Measurements from ENCODE around the gene TMEM26.
"Not testable (repeated sequence)": the region's sequence is repeated elsewhere in the genome, so short reads cannot be mapped to it uniquely, and the experiment has no call there.

The TMEM26 gene

GRCh38 chr10:61389887-61390286 lies 63.3 kb downstream of the TMEM26 start:
- no peak for TF ChIP-seq CTCF (IDR thresholded peaks at IDR 0.05; ENCODE audit: low read depth, low read length)
- no peak overlapping the region for H3K4me3 ChIP-seq (ENCODE audit: low read depth, low read length)

- not testable (repeated sequence) for H3K4me3 ChIP-seq (ENCODE audit: low read depth, low read length)
Observed at GRCh38 chr10:61388986-61389385, 64.2 kb downstream of the TMEM26 start.

- no peak overlapping the region for H3K4me3 ChIP-seq (ENCODE audit: low read depth, low read length)
- TF ChIP-seq CTCF (IDR thresholded peaks at IDR 0.05; ENCODE audit: low read depth, low read length) = no peak
Observed at GRCh38 chr10:61385231-61386001, 67.8 kb downstream of the TMEM26 start.

GRCh38 chr10:61381153-61381552 lies 72.0 kb downstream of the TMEM26 start:
- H3K4me3 ChIP-seq (ENCODE audit: low read depth, low read length) = not testable (repeated sequence)

- TF ChIP-seq CTCF (IDR thresholded peaks at IDR 0.05; ENCODE audit: low read depth, low read length) = no peak
- H3K4me3 ChIP-seq (ENCODE audit: low read depth, low read length) = no peak overlapping the region
Observed at GRCh38 chr10:61378865-61379264, 74.3 kb downstream of the TMEM26 start.

GRCh38 chr10:61376908-61377368 lies 76.2 kb downstream of the TMEM26 start:
- H3K4me3 ChIP-seq (ENCODE audit: low read depth, low read length) = no peak overlapping the region
- no peak for TF ChIP-seq CTCF (IDR thresholded peaks at IDR 0.05; ENCODE audit: low read depth, low read length)

- no peak for TF ChIP-seq CTCF (IDR thresholded peaks at IDR 0.05; ENCODE audit: low read depth, low read length)
- no peak overlapping the region for H3K4me3 ChIP-seq (ENCODE audit: low read depth, low read length)
Observed at GRCh38 chr10:61376377-61376776, 76.8 kb downstream of the TMEM26 start.

GRCh38 chr10:61366365-61366764 lies 86.8 kb downstream of the TMEM26 start:
- TF ChIP-seq CTCF (IDR thresholded peaks at IDR 0.05; ENCODE audit: low read depth, low read length) = no peak
- no peak overlapping the region for H3K4me3 ChIP-seq (ENCODE audit: low read depth, low read length)
